ENCODE data around the gene NPLOC4. TPM values are rescaled to one million over a fixed set of nuclear protein-coding genes. Genes with fewer than 3 reads are reported as not detected.

The NPLOC4 gene
- total and polyA plus RNA-seq, 9 of the 15 experiments (the other 6 are each of a cell fraction or from before 2014, with no cell fraction given) = 1.5 to 116 (median 64.5) TPM

DNA sequence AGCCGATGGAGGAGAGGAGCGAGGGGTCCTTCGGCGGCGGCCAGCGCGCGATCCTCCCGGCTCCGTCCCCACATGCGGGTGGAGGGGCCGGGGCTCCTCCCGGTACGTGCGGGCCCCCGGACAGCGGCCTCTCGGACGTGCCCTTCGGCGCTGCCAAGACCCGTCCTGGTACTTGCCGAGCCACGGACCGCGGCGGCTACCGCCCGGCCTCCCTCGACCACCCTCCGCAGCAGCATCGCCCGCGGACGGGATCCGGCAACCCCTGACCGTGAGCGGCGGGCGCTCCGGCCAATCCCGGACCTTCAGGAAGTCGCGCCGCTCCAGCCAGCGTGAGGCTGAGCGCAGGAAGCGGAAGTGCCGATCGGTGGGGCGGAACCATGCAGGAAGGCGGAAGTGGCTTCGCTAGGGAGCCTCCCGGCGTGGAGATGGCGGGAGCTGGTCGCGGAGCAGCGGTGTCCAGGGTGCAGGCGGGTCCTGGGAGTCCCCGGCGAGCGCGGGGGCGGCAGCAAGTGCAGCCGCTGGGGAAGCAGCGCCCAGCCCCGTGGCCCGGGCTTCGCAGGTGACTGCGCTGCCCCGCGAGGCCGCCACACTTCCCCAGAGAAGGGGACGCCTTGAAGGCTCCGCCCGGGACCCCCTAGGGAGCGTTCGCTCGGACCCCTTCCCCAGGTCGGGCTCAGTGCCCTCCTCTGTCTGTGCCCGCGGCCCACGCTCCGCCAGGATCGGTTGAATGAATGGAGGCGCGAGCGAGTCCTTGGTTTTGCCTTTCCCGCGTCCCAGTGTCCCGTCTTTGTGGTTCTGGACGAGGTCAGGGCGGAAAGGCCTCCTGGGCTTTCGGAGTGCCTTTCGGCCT lies 29.7 kb upstream of the NPLOC4 start, which contains the start of the genes CCDC137 and OXLD1 (continued):
- TF ChIP-seq, protein P1, sequence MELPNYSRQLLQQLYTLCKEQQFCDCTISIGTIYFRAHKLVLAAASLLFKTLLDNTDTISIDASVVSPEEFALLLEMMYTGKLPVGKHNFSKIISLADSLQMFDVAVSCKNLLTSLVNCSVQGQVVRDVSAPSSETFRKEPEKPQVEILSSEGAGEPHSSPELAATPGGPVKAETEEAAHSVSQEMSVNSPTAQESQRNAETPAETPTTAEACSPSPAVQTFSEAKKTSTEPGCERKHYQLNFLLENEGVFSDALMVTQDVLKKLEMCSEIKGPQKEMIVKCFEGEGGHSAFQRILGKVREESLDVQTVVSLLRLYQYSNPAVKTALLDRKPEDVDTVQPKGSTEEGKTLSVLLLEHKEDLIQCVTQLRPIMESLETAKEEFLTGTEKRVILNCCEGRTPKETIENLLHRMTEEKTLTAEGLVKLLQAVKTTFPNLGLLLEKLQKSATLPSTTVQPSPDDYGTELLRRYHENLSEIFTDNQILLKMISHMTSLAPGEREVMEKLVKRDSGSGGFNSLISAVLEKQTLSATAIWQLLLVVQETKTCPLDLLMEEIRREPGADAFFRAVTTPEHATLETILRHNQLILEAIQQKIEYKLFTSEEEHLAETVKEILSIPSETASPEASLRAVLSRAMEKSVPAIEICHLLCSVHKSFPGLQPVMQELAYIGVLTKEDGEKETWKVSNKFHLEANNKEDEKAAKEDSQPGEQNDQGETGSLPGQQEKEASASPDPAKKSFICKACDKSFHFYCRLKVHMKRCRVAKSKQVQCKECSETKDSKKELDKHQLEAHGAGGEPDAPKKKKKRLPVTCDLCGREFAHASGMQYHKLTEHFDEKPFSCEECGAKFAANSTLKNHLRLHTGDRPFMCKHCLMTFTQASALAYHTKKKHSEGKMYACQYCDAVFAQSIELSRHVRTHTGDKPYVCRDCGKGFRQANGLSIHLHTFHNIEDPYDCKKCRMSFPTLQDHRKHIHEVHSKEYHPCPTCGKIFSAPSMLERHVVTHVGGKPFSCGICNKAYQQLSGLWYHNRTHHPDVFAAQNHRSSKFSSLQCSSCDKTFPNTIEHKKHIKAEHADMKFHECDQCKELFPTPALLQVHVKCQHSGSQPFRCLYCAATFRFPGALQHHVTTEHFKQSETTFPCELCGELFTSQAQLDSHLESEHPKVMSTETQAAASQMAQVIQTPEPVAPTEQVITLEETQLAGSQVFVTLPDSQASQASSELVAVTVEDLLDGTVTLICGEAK (IDR thresholded peaks at IDR 0.05) = peak; percentile 99
- TF ChIP-seq, protein P1 (CRISPR knock-in tag; IDR thresholded peaks at IDR 0.05) = no peak
- TF ChIP-seq PTTG1 (tag; IDR thresholded peaks at IDR 0.05; ENCODE audit: low read depth) (no peak), FOXA3 (CRISPR knock-in tag; conservative IDR thresholded peaks at IDR 0.05 in 1 of 2, IDR thresholded peaks at IDR 0.05 in 1 of 2) (0 out of 4 replicates have a peak, but pooled peaks of 1 of the 2 experiments have one; percentile 67), JUNB (CRISPR knock-in tag; conservative IDR thresholded peaks at IDR 0.05) (no peak), PTRF (tag; IDR thresholded peaks at IDR 0.05) (no peak), MYBL2 (IDR thresholded peaks at IDR 0.05; ENCODE audit: low read depth) (no peak), MYBL2 (CRISPR knock-in tag; IDR thresholded peaks at IDR 0.05; ENCODE audit: borderline replicate concordance) (no peak), MCM7 (IDR thresholded peaks at IDR 0.05) (no peak), SRSF9 (IDR thresholded peaks at IDR 0.05; ENCODE audit: borderline replicate concordance, low read depth, low read length) (no peak), ZNF253 (CRISPR knock-in tag; conservative IDR thresholded peaks at IDR 0.05) (no peak), ZNF197 (CRISPR knock-in tag; IDR thresholded peaks at IDR 0.05; ENCODE audit: low read depth) (no peak), SLC30A9 (CRISPR knock-in tag; IDR thresholded peaks at IDR 0.05) (no peak), SETDB1 (IDR thresholded peaks at IDR 0.05; ENCODE audit: low read length) (no peak)
- TF ChIP-seq, protein P2, sequence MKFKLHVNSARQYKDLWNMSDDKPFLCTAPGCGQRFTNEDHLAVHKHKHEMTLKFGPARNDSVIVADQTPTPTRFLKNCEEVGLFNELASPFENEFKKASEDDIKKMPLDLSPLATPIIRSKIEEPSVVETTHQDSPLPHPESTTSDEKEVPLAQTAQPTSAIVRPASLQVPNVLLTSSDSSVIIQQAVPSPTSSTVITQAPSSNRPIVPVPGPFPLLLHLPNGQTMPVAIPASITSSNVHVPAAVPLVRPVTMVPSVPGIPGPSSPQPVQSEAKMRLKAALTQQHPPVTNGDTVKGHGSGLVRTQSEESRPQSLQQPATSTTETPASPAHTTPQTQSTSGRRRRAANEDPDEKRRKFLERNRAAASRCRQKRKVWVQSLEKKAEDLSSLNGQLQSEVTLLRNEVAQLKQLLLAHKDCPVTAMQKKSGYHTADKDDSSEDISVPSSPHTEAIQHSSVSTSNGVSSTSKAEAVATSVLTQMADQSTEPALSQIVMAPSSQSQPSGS (CRISPR knock-in tag; IDR thresholded peaks at IDR 0.05) = no peak
- TF ChIP-seq, protein P3, sequence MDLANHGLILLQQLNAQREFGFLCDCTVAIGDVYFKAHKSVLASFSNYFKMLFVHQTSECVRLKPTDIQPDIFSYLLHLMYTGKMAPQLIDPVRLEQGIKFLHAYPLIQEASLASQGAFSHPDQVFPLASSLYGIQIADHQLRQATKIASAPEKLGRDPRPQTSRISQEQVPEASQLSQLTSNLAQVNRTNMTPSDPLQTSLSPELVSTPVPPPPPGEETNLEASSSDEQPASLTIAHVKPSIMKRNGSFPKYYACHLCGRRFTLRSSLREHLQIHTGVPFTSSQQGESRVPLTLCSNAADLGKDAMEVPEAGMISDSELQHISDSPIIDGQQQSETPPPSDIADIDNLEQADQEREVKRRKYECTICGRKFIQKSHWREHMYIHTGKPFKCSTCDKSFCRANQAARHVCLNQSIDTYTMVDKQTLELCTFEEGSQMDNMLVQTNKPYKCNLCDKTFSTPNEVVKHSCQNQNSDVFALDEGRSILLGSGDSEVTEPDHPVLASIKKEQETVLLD (IDR thresholded peaks at IDR 0.05) = no peak

Data from K562 (cell line).